ENCODE measurements around the gene UBE3B.

Gene UBE3B

DNA sequence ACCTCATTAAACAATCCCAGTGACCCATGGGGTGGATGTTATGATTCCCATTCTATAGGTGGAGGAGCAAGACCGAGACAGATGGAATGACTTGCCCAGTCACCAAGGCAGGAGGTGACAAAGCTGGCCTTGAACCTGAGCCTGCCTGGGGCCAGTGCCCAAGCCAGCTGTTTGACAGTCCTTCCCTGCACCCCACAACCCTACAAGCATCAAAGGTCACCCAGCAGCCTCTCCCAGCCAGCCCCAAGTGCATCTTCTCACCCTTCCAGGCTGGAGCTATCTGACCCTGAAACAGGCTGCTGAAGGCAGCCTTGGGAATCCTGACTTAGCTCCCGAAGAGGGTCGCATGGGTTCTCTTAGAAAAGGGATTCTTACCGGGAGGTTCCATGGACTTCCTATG lies 75.5 kb downstream of the UBE3B start:
- DNase-seq (ENCODE audit: low read depth) = no peak

DNA sequence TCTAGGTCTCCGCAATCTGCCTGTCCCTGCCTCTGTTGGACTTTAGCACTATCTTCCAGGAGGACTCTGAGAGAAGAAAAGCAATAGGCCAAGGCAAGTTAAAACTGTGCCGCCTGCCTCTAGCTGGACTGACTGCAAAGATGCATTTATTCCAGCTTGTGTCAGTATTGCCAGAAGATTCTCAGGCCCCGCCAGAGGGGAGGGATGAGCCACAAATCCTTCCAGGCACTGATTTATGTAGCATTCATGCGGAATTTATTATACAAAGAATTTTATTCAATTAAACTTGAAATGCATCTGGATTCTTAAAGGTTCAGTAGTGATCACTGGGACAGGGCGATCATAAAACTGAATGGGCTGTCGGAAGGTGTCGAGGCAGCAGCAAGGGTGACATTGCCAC lies 76.0 kb downstream of the UBE3B start:
- no peak for DNase-seq (ENCODE audit: low read depth)

DNA sequence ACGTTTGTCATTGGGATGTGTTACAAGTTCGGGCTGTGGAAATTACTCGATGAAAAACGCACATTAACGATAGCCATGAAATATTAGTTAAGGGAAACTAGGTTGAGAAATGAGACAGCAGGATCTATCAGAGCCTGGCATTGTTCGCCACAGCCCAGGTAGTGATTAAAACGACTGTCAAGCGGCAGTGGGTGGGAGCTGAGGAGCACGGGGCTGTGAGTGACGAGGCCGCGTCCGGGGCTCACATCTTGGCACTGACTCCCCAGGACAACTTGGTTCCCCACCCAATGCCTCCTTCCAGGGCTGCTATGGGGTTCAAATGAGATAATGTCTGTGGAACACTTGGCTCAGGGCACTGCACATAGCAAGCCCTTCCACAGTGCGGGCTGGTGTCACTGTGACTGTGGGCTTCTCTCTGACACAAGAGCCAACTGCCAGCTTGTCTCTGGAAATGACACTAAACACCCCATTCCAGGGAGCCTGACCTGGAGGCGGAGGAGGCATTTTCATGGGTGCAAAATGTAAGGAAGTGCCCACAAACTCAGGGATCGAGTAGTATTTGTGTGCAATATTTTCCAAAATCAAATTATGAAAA lies 76.6 kb downstream of the UBE3B start:
- no peak for DNase-seq (ENCODE audit: low read depth)

DNA sequence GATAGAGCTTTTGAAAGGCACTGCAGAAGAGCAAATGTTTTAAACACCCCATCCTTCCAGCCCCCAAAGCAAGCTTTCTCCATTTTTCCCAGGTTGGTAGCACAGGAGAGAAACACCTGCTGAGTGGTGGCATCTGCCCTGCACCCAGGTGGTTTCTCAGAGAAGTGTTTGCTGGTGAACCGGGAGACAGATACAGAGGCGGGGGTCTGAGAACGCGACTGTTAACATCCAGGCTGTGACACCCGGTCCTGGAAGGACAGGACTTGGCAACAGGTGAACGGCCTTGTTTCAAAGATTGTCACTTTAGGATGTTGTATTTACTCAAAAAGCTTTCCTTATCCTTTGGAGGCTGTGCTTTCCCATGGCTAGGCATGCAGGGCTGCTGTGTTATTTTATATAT lies 77.3 kb downstream of the UBE3B start:
- DNase-seq (ENCODE audit: low read depth) = no peak

DNA sequence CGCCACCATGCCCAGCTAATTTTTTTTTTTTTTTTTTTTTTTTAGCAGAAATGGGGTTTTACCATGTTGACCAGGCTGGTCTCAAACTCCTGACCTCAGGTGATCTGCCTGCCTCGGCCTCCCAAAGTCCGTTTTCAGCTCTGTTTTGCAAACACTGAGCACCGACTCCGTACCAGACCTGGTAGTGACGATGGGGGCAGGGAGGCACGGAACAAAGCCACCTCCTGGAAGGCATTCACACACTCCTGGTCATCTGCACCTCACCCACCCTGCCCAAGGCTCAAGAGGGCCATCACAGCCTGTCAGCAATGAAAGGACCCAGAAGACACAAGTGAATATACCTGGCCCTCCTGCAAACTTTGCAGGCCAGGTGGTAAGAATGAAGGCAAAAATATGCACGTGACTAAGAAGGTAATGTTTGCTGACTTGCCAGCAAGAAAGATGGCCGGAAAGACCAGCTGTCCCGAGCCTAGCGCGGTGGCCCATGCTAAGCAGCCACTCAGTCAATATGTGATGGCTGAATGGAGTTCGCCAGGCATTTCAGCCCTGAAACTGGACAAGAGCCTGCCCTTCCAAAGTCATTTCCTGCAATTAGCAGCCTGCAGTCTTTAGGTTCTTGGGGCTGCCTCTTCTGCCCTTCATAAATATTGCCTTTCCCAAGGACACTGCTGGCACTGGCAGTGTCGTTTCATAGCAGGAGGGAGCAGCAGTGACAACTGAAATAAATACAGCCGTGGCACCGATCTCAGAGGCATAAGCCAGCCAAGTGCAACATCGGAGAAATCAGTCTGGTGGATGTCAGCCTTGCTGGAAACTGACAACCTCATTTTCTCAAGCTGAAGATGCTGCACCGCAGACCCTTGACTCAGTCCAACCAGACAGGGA lies 78.2 kb downstream of the UBE3B start:
- DNase-seq (ENCODE audit: low read depth) = no peak

DNA sequence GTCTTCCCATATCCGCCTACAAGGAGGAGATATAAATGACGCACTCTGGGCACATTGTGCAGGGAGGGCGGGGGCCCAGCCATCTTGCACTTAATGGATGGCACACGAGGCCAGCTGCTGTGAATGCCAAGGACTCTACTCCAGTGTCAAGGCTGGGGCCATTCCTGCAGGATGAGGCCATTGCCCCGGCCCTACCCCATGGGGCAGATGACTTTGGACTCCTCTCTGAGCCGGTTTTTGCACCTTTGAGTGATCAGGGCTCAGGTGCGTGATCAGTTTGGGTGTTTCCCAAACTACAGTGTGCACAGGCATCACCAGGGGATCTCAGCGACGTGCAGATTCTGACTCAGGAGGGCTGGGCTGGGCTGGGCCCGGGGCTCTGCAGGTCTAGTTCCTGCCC lies 79.8 kb downstream of the UBE3B start:
- no peak for DNase-seq (ENCODE audit: low read depth)

DNA sequence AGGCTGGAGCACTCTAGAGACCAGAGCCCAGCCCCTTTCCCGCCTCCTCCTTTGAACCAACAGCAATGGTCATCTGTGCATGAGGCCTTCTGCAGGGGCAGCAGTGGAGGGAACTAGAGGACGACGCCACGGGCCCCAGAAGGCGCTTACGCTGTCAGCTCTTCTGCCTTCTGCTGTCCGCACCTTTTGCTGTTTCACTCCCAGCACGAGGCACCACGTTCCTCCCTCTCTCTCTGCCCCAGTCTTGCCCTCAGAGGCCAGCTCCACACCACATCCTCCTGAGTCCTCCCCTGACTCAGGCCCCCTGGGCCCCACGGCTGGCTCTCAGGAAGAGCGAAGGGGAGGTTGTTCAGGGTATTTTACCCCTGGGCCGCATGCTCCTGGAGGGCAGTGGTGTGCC lies 80.4 kb downstream of the UBE3B start:
- DNase-seq (ENCODE audit: low read depth) = no peak

DNA sequence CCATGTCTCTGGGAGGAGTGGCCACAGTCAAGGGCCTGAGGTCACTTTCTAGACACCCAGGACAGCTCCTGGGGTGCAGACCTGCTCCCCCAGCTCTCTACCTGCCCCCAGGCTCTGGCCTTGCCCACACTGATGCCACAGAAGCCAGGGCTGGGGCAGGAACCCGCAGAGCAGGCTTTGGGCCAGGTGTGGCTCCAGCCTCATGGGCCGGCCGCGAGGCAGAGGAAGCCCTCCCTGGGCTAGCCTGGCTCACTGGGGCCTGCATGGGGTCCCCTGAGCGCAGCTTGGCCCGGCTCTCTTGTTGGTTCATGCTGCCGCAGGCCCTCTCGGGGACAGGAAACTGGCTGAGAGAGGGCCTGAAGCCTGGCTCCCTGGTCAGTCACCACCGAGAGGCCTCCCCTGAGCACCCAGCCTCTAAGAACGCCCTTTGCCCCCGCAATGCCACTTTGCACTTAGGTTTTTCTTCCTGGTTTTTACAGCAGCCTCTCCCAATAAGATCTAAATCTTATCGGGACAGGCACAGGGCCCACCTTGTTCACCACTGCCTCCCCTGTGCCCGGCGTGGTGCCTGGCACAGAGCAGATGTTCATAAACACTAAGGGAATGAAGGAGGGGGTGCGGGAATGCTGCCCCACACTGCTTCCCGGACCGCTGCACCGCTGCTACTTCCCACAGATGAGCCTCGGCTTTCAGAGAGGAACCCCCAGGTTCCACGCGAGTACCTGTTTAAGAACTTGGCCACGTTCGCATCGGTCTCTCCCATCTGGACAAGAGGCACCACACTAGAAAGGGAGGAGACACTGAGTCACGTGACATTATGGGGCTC lies 81.2 kb downstream of the UBE3B start:
- DNase-seq (ENCODE audit: low read depth) = no peak

DNA sequence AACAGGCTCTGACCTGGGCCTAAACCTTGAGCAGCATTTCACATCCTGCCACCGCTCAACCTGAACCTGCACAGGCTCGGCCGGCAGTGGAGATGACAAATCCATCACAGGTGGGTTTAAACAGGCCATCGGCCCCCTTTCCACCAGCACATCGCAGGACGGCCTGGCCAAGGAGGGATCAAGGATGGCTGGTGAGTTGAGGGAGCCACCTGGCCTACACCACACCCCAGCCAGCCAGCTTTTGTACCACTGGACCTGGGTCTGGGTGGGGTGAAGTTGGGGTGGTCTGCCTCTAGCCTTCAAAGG lies 81.7 kb downstream of the UBE3B start:
- no peak for DNase-seq (ENCODE audit: low read depth)

DNA sequence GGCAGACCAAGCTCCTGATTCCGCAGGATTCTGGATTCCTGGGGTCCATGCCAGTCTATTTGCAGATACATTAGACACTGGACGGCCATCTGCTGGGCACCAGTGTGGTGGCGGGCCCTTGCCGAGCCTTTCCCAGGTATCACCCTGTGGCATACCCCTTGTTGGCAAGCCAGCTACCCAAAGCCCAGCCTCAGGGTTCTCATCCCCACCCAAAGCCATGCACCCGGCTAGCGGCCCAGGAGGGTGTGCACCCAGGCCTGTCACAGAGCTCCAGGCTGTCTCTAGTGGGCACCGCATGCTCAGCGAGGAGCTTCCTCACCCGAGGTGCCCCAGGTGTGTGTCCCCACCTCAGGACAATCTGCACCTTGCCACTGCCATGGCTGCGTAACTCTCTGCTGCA lies 82.2 kb downstream of the UBE3B start:
- no peak for DNase-seq (ENCODE audit: low read depth)

DNA sequence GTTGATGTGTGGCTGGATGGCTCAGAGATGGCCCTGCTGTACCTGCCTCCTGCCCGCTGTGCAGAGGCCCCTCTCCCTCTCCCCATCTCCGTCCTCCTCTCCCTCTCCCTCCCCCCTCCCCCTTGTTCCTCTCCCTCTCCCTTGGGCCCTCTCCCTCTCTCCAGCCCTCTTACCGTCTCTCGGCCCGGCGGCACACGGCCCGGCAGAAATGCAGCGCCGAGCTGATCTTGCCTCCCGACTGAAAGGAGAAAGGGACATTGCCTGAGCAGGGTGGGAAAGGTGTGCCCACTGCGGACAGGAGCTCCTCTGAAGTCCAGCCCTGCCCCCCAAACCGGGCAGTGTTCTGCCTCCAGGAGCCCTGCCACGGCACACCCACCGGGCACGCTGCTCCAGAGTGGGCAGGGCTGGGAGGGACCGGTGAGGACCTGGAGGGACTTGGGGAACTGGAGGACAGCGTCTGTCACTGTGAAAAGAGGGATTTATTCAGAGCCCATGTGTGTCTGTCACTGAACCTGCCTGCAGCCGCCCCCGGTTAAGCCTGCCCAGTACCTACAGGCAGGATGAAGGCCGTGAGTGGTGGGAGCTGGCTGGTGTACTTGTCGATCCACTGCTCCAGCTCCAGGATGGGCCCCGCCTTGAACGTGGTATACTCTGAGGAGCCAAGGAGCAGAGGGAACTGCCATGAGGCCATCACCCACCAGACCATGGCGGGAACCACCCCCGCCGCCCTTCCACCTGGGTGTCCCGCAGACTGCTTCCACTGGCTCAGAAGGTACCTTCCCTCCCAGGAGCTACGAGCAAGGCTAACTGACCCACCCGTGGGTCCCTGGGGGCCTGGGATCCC lies 83.7 kb downstream of the UBE3B start:
- DNase-seq (ENCODE audit: low read depth) = no peak

DNA sequence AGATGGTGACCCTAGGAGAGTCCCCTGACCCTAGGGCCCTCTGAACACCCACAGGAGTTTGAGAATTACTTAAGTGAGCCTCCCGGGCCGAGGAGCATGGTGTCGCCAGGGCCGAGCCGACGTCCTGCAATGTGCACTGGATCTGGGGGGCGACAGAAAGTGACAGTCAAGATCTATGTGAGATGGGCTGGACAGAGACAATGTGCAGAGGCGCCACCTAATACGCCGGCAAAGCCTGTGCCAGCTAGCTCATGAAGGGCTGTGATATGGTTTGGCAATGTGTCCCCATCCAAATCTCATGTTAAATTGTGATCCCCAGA lies 84.2 kb downstream of the UBE3B start:
- no peak for DNase-seq (ENCODE audit: low read depth)

DNA sequence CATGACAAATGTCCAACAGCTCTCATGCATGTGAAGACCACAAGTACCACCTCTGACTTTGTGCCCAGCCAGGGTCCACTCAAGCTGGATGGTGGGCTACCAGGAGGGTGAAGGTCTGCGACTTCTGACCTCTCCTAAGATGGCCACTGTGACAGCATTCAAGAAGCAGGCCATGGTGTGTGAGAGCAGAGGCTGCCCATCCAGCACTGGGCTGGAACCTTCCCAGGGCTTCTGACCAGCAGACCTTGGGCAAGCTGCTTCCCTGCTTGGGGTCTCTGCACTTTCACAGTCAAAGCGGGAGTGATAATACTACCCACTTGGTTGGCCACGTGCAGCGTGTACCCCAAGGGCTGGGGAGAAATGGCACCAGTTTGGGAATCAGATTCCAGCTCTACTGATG lies 85.4 kb downstream of the UBE3B start:
- no peak for DNase-seq (ENCODE audit: low read depth)

DNA sequence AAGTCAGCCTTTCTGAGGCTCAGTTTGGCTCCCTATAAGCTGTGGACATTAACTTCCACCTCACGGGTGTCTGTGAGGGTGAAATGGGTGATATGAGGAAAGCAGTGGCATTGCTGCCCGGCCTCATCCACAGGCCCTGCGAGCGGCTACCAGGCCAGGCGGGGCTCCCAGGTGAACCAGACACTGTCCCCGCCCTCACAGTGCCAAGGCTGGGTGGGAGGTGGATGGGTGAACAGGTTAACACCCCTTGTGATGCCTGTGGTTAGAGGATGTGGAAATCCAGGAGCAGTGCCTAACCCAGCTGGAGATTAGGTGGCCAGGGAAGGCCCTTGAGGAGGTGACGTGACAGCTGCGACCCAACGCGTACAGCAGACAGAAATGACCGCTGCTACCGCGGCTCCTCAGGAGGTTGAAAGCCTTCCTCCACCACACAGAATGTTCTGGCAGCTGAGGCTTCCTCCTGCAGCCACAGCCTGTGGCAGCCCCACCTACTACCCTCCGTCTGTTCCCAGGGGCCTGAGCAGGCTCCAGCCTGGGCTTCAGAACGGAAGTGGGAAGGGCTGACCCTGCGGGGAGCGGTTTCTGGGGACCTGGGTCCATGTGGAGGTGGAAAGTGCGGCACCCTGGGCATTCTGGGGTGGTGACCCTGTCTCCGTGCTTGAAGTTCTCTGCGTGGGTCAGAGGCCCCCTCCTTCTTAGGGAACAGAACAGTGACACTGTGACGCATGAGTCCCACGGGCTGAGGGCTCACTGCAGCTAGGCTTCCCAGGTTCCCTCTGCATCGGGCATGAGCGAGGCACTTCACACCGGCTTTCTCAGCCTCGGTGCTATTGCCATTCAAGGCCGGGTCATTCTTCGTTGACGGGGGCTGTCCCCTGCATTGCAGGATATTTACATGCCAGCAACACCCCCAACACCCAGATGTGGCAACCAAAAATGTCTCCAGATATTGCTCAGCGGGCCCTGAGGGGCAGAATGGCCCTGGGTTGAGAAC lies 86.2 kb downstream of the UBE3B start:
- no peak for DNase-seq (ENCODE audit: low read depth)

DNA sequence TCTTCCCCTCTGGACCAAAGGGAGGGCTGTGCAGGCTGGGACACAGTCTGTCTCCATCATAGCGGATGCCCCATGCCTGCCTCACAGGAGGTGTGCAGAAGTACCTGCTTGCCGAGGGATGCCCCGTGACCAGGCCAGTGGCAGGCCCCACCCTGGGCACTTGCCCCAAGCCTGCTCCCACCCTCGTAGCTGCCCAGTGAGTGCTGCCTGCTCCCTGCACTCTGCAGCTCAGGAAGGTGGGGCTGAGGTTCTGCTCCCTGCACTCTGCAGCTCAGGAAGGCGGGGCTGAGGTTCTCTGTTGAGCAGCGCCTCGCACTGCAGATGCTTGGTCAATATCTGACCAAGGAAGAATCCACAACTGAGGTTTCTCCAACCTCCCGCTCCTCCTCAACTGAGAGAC lies 89.0 kb downstream of the UBE3B start:
- no peak for DNase-seq (ENCODE audit: low read depth)

DNA sequence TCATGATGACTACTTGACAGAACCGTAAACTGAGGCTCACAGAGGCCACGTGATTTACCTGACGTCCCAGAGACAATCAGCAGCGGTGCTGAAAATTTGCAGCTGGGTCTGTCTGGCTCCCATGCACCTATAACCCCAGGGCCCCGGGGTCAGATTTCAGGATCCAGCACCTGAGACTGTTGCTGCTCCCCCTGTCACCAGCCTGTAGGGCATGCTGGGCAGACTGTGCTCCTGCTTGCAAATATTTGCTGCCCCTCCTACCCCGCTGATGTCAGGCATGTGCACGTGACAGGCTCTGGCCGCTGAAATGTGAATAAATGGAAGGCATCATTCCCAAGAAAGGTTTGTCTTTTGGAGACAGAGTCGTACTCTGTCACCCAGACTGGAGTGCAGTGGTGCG lies 89.9 kb downstream of the UBE3B start:
- DNase-seq (ENCODE audit: low read depth) = no peak

DNA sequence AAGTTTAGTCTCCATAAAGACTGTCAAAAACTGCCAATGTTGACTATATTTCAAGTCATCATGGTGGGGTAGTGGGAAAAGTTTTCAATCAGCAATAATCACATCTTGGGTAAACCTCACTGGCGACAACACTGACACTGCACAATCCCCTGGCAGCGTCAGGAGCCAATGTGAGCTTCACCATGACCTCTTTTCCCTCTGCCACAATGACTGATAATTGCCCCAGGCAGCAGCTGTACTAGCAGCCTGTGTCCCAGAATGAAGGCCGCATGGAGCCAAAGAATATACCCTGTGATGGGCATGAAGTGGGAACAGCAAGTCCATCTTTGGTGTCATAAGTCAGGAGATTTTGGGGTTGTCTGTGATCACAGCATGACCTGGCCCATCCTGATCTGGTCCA lies 90.5 kb downstream of the UBE3B start:
- no peak for DNase-seq (ENCODE audit: low read depth)

DNA sequence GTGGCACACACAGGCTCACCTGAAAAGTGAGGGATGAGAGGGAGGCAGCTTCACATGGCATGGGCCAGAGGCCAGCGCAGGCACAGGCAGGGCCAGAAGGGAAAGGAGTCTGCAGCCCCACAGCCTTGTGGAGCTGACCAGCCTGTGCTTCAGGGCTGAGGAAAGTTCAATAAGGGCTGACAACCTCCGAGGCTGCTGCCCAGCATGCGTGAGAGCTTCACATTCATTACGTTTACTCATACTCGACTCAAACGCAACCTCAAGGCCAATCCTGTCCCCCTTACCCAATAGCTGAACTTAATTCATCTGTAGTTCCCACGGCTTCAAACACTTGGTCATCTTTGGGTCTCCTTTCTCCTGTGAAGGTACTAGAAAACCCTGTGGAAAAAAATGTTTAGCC lies 91.1 kb downstream of the UBE3B start:
- no peak for DNase-seq (ENCODE audit: low read depth)

DNA sequence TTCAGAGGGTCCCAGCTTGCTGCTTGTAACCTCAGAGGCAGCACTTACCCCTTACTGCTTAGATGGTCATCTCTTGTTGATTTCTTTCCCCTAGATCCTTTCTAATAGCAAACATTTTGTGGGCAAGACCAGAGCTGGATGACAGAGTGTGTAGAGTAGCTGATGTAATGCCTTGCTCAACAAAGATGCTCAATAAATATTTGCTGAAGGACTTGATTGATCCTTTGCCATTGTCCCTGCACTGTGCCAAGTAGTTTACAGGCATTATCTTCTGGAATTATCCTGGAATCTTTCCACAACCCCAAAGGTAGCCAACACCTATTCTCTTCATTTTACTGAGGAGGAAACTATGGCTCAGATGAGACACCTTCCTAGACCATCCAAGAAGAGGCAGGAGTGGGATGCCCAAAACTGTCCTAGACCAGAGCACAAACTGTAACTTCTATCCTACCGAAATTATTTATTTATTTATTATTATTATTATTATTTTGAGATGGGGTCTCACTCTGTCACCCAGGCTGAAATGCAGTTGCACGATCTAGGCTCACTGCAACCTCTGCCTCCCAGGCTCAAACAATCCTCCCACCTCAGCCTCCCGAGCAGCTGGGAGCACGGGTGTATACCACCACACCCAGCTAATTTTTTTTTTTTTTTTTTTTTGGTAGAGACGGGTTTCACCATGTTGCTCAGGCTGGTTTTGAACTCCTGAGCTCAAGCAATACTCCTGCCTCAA lies 94.5 kb downstream of the UBE3B start:
- DNase-seq (ENCODE audit: low read depth) = no peak

DNA sequence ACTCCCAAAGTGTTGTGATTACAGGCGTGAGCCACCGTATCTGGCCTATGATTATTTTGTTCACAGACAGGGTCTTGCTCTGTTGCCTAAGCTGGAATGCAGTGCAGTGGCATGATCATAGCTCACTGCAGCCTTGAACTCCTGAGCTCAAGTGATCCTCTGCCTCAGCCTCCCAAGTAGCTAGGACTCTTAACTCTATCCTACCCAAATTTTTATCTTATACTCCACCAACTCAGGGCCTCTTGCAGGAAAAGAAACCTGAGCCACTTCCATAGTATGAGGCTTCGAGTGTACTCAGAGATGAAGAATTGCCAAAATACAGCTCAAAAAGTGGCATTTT lies 95.0 kb downstream of the UBE3B start:
- DNase-seq (ENCODE audit: low read depth) = no peak

All from activated T-cell treated with anti-CD3 and anti-CD28 coated beads for 24 hours (primary cell).